Large intestine (tissue), 3 donors: Measurements from ENCODE around the gene IL33. TPM values are rescaled to one million over a fixed set of nuclear protein-coding genes. Genes with fewer than 3 reads are reported as not detected.

Experiments used
- DNase-seq, 2 donors: peaks; one replicate each; pipeline versions ENCODE4 v3.0.0 to v3.0.0-alpha.2; 2013
- H3K27ac ChIP-seq: one replicate; pipeline ENCODE4 v1.5.1; 2013; ENCODE audit warnings: low read length
- H3K27me3 ChIP-seq: 2 replicates; pipeline ENCODE4 v1.6.1; 2013; ENCODE audit warnings: low read length; ENCODE audit not compliant: control insufficient read depth, insufficient read depth
- H3K36me3 ChIP-seq: 2 replicates; pipeline ENCODE4 v1.6.1; 2013; ENCODE audit warnings: low read length; ENCODE audit not compliant: control insufficient read depth, insufficient read depth
- H3K4me1 ChIP-seq: one replicate; pipeline ENCODE4 v1.6.1; 2013; ENCODE audit warnings: low read length; ENCODE audit not compliant: control insufficient read depth, insufficient read depth
- H3K4me3 ChIP-seq: one replicate; pipeline ENCODE4 v1.5.1; 2013; ENCODE audit warnings: low read length
- H3K9me3 ChIP-seq: one replicate; pipeline ENCODE4 v1.6.1; 2013; ENCODE audit warnings: mild to moderate bottlenecking, low read depth, low read length, moderate library complexity; ENCODE audit not compliant: control insufficient read depth
- WGBS: methylation state at CpG from one replicate; pipeline ENCODE4 v1.1.5; 2013; ENCODE audit warnings: low lambda C conversion rate; ENCODE audit not compliant: insufficient coverage; 5-methylcytosine and 5-hydroxymethylcytosine counted together
- polyA plus RNA-seq: library from polyadenylated mRNA; unstranded; fragments of 120-200 nt; gene quantifications from one replicate; pipeline ENCODE4 v1.2.1, GENCODE V29; 2013

IL33 gene
- polyA plus RNA-seq, 1 donor, result 16.4 TPM

DNA sequence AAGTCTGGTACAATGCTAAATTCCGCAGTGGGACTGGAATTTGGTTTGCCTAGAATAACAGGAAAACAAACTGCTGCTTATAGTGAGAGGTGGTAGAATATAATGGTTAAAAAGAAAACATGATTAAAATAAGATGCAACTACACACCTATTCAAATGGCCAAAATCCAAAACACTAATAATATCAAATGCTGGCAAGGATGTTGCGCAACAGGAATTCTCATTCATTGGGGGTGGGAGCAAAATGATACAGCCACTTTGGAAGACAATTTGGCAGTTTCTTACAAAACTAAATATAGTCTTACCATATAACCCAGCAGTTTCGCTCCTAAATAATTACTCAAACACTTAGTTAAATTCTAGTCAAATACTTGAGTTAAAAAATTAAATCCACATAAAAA, 61.8 kb downstream of the IL33 start:
- no peaks in the 10 kb centered on the region for H3K9me3 ChIP-seq
- H3K27ac ChIP-seq, result no peak overlapping the region
- 67% methylated on average over 3 of the region's 3 CpGs for WGBS
- no peaks in the 10 kb centered on the region for H3K27me3 ChIP-seq
- H3K4me1 ChIP-seq, result no peaks in the 10 kb centered on the region
- no peaks in the 10 kb centered on the region for H3K36me3 ChIP-seq
- no peak overlapping the region for H3K4me3 ChIP-seq
- no peak for DNase-seq

DNA sequence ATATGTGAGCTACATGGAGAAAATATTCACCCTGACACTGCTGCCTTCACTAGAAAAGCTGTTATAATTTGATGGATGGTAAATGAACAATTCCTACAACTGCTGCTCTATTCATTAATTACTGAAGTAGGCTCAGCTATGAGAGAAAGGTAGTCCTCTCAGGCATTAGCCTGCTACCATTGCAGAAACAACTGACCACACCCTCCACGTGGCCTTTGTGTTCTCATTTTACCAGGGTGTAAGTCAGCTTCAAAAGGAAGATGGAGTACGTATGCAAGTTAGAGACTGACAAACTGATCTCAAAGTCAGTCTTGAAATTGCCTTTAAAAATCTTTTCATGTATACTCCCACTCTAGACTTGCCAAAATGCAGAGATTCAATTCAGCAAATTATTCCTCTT, 86.3 kb downstream of the IL33 start:
- WGBS, result no CpG with 5 or more reads among the region's 2 CpGs
- no peak for DNase-seq

DNA sequence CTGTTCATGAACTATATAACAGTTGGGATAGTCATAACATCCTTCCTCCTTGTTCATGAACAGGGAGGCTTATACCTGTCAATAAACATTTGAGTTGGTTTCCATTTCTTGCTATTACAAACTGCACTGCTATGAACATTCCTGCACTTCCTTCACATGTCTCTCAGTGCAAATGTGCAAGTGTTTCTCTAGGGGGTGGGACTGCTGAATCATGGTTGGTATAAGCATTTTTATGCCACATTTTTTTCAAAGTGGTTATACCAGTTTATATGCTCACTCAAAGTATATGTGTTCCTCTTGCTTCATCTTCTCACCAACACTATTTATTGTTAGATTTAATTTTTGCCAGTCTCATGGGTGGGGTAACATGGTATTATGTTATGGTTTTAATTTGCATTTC, 86.8 kb downstream of the IL33 start:
- Histone ChIP-seq H3K9me3 (no peaks in the 10 kb centered on the region), H3K27me3 (no peaks in the 10 kb centered on the region), H3K4me3 (no peak overlapping the region), H3K36me3 (no peaks in the 10 kb centered on the region), H3K27ac (no peak overlapping the region), H3K4me1 (no peaks in the 10 kb centered on the region)
- DNase-seq, result no peak

More for the DNA sequence above, 86.3 kb downstream of the IL33 start:
- Histone ChIP-seq H3K4me1 (no peaks in the 10 kb centered on the region), H3K36me3 (no peaks in the 10 kb centered on the region), H3K9me3 (no peaks in the 10 kb centered on the region), H3K4me3 (no peak overlapping the region), H3K27me3 (no peaks in the 10 kb centered on the region), H3K27ac (no peak overlapping the region)

DNA sequence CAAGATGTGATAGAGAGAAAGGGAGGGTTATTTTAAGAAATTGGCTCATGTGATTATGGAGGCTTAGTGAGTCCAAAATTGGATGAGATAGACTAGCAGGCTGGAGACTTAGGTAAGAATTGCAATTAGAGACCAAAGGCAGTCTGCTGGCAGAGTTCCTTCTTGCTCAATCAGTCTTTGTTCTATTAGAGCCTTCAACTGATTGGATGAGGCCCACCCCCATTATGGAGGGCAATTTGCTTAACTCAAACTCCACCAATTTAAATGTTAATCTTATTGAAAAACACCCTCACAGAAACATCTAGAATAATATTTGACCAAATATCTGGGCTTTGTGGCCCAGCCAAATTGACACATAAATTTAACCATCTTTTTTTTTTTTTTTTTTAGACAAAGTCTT, 88.6 kb downstream of the IL33 start:
- Histone ChIP-seq H3K4me1 (no peaks in the 10 kb centered on the region), H3K27ac (no peak overlapping the region)
- DNase-seq, result no peak

DNA sequence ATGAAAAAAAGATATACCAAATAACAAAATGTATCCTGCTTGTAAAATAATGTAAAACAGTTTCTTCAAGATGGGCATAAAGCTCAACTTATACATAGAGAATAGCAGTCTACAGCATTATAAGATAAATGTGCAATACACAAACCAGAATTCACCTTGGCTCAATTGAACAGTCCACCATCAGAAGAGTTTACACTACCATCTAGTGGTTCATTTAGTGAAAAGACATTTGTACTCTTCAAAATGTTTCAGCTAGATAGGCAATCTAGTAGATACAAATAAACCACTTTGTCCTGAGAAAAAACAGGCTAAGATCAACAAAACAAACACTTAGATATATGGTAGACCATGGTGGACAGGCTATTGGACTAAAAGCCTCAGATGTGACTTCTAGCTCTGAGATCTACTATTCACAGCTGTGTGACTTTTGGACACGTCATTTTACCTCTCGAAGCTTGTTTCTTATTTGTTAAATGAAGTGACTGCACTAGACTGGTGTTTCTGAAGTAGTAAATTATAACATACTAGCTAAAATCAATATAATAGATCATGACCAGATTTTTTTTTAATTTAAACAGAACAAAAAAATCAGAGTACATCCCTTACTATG, 90.5 kb downstream of the IL33 start:
- H3K27ac ChIP-seq, result no peak overlapping the region
- H3K9me3 ChIP-seq, result no peaks in the 10 kb centered on the region
- no CpG with 5 or more reads among the region's 2 CpGs for WGBS
- H3K4me1 ChIP-seq, result no peaks in the 10 kb centered on the region
- no peaks in the 10 kb centered on the region for H3K36me3 ChIP-seq
- H3K27me3 ChIP-seq, result no peaks in the 10 kb centered on the region
- H3K4me3 ChIP-seq, result no peak overlapping the region
- DNase-seq, result peak in 1 of 2 donors; percentile 19

More for the DNA sequence above, 88.6 kb downstream of the IL33 start:
- no peaks in the 10 kb centered on the region for H3K9me3 ChIP-seq
- no peaks in the 10 kb centered on the region for H3K36me3 ChIP-seq
- no peak overlapping the region for H3K4me3 ChIP-seq
- H3K27me3 ChIP-seq, result no peaks in the 10 kb centered on the region

Other genes starting within 250 kb of the IL33 start
- gene RANBP6, start 200.2 kb upstream of the IL33 start, polyA plus RNA-seq, result 21.2 TPM
- not detected for gene TPD52L3, start 112.6 kb downstream of the IL33 start, polyA plus RNA-seq
- 52.3 TPM for gene UHRF2, start 197.4 kb downstream of the IL33 start, polyA plus RNA-seq